Coronary artery (tissue), 2 donors: Measurements from ENCODE around the gene CD2AP.
A peak's percentile ranks its signal among the peaks of the same experiment; 100 is the strongest.
"Not testable (repeated sequence)": the region's sequence is repeated elsewhere in the genome, so short reads cannot be mapped to it uniquely, and the experiment has no call there.

Experiments
- DNase-seq: peaks from one replicate; pipeline ENCODE4 v3.0.0-alpha.2; 2017; ENCODE audit warnings: low spot score
- H3K27ac ChIP-seq, 2 donors: fragments of 200-600 bp; sonication (generic); one replicate each; pipeline ENCODE4 v1.5.1; 2016 to 2019
- H3K4me3 ChIP-seq: fragments of 200-600 bp; sonication (generic); 2 replicates; pipeline ENCODE4 v1.5.1; 2016; ENCODE audit warnings: mild to moderate bottlenecking, moderate library complexity
- TF ChIP-seq, protein P1 (sequence below): fragments of 200-600 bp; sonication (generic); IDR thresholded peaks from one replicate; pipeline ENCODE4 v1.5.1; 2019; ENCODE audit warnings: antibody characterized with exemption

CD2AP gene

DNA sequence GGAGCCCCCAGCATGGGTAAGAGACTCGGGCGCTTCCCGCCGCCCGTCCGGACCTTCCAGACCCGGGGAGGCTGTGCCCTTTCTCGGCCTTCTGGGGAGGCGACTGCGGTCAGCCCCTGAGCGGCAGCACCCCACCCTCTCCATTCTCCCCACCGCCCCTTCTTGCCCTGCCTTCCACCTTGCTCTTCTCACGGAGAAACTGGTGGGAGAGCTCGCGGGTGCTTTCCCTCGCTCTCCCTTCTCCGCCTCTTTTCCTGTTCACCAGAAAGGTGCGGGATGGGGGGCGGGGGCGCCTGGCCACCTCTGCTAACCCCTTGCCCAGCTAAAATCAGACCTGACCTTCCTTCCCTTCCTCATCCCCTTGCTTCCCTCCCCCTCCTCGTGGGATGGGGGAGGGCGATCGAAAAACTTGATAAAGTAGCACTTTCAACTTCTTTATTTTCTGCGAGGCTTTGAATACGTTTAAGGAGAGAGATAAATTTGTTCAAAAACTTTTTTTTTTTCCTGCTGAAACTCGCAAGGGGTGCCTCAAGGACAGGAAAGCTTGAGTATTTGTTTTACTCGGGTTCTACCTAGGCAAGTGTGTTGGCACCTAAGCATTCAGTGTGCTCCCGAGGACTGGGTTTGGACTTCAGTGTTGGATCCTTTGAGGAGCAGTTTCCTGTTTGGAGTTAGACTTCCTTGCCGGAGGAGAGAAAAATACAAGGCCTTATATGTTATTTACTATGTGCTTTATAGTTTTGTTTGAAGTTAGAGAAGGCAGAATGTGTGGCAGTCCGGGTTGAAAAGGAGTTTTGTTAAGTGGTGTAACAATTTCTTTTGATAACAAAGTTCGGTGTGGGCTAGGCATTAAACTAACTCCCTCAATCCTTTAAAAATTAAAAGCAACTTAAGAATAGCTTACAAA is 897 bp downstream of the CD2AP start:
- Histone ChIP-seq H3K4me3 (peak overlapping the region; percentile 76), H3K27ac (peak overlapping the region; percentile 89 to 96)
- no peak for DNase-seq
- TF ChIP-seq, protein P1, sequence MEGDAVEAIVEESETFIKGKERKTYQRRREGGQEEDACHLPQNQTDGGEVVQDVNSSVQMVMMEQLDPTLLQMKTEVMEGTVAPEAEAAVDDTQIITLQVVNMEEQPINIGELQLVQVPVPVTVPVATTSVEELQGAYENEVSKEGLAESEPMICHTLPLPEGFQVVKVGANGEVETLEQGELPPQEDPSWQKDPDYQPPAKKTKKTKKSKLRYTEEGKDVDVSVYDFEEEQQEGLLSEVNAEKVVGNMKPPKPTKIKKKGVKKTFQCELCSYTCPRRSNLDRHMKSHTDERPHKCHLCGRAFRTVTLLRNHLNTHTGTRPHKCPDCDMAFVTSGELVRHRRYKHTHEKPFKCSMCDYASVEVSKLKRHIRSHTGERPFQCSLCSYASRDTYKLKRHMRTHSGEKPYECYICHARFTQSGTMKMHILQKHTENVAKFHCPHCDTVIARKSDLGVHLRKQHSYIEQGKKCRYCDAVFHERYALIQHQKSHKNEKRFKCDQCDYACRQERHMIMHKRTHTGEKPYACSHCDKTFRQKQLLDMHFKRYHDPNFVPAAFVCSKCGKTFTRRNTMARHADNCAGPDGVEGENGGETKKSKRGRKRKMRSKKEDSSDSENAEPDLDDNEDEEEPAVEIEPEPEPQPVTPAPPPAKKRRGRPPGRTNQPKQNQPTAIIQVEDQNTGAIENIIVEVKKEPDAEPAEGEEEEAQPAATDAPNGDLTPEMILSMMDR = no peak

DNA sequence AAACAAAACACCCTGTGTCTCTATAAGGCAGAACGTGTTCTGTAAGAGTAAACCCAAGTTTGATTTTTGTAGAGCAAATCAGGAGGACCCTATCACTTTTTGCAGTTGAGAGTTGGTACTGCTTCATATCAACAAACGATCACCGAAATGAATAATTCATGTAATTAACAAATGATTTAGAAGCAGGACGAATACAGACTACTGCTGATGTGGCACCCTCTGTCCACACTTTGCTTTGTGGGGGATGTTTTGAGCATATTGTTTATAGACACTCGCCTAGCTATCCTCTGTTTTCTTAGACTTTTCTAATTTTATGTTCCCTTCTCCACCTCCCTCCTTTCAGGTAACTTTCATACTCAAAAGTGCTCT is 1.5 kb downstream of the CD2AP start:
- TF ChIP-seq, protein P1 = no peak
- Histone ChIP-seq H3K4me3 (peak overlapping the region; percentile 76), H3K27ac (peak overlapping the region in 1 of 2 donors; percentile 96)
- no peak for DNase-seq

DNA sequence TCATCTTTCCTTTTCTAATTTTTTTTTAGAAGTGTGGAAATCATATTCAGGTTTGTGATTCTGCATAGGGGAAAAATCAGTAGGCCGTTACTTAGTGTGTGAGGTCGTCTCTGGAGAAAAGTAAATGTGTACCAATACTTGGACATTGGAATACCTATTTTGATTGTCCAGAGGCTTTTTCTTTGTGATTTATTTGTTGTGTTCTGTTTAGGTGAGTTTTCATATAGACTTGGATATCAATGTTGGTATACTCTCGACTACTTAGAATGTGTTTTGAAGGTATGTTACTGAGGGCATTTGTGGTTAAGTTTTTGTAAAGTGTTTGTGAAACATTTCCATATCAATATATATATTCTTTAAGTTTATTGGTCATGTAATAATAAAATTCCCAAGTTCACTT is 2.3 kb downstream of the CD2AP start:
- H3K27ac ChIP-seq = no peak overlapping the region
- no peak for DNase-seq
- no peak overlapping the region for H3K4me3 ChIP-seq
- TF ChIP-seq, protein P1 = no peak

DNA sequence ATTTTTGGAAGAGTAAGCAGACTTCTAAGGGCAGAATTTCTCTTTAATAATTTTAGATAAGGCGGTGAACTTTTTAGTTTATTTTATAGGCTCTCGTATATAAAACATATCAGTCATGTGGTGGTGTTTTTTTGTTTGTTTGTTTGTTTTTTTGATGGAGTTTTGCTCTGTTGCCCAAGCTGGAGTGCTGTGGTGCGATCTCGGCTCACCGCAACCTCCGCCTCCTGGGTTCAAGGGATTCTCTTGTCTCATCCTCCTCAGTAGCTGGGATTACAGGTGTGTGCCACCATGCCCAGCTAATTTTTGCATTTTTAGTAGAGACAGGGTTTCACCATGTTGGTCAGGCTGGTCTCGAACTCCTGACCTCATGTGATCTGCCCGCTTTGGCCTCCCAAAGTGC is 3.6 kb downstream of the CD2AP start:
- not testable (repeated sequence) for H3K4me3 ChIP-seq, DNase-seq, H3K27ac ChIP-seq

DNA sequence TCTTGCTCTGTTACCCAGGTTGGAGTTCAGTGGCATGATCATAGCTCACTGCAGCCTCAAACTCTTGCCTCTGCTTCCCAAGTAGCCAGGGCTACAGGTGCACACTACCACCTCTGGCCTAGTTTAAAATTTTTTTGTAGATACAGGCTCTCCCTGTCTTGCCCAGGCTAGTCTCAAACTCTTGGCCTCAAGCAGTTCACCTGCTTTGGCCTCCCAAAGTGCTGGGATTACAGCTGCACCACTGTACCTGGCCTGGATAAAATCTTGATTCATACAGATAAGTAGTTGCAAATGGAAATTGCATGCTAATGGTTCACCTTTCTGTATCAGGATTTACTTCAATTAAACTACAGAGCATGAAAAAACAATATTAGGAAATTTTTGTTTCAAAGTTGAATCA is 4.2 kb downstream of the CD2AP start:
- H3K27ac ChIP-seq = no peak overlapping the region
- no peak overlapping the region for H3K4me3 ChIP-seq
- DNase-seq = no peak
- TF ChIP-seq, protein P1 = no peak

DNA sequence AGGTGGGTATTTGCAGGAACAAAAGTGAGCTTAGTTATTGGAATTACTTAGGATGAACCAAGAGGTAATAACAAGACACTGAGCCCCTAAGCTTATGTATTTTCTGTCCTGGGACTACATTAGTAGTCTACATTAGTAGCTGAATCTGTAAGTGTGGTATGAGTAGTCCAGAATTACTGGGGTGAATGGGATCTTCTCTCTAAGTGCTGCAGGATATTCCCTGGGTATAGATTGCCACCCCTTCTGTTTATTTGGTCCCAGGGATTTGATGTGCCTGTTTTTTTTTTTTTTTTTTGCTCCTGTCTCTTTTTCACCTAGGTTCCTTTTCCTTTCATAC is 5.9 kb downstream of the CD2AP start:
- TF ChIP-seq, protein P1 = no peak
- Histone ChIP-seq H3K27ac (no peak overlapping the region), H3K4me3 (no peak overlapping the region)
- no peak for DNase-seq

DNA sequence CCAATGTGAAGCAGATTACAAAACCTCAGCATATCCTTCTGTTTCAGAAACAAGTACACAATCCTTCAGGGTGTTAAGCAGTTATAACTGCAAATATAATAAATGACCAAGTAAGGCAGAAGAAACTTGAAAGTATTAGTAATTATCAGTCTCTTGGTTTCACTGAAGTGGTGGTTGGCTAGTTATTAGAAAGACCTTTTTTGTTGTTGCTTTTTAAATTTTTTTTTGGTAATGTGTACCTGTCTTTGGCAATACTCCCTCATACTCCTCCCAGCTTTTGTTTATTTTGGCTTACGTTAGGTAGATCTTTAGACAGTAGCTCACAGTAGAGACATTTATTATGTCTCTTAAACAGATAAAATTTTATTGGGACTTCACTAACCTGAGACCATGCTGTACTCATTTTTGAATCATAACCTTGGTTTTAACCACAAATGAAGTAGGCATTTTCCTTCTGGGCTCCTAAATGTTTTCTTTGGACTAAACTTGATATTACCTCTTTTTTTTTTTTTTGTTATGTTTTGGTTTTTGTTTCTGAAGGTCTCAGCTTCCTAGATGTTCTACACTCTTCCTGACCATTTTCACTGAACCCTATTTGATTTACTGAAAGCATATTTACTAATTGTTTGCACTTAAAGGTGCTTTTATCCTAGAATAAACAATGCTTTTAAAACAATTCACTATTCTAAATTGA is 6.4 kb downstream of the CD2AP start:
- Histone ChIP-seq H3K4me3 (no peak overlapping the region), H3K27ac (no peak overlapping the region)
- TF ChIP-seq, protein P1 = no peak

More for the DNA sequence above, 6.4 kb downstream of the CD2AP start:
- DNase-seq = no peak
